ENCODE results near the gene HIVEP2. TPM values are rescaled to one million over a fixed set of nuclear protein-coding genes. Genes with fewer than 3 reads are reported as not detected.
A peak's percentile ranks its signal among the peaks of the same experiment; 100 is the strongest.

Gene HIVEP2
- total and polyA plus RNA-seq, 2 donors (not counting 1 experiment from before 2014, with no cell fraction given) = 5.8 to 31.9 TPM

DNA sequence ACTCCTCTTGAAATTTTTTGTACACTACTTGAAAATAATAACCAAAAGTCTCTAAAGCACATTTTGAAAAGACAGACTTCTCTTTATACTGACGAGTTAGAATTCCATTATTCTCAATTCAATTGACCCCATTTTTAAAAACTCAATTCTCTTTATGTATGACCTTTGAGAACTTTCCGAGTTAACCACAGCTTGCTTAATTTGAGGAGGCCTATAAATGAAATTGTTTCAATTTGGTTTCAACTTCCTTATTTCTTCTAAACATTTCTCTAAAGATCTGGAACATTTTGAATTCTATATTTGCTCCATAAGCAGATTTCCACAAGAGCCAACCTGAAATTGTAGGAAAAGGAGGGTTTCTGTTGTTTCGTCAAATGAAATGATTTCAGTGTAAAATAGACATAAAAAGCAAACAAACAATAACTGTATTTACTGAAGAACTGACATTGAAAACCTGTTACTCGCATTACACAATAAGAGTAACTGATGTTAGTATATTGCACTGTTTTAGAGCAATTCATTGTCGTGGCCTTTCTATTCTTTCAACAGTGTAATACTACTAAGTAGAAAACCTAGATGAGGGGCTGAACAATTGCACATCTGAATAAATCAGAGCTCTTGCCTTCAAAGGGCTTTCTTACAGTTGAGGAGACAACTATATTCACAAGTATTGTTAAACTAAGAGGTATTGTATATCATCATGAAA lies 223.6 kb downstream of the HIVEP2 start:
- Mint-ChIP-seq H3K4me3 (no peak overlapping the region), H3K27ac (no peak overlapping the region), H3K4me1 (peaks cover 16% of the 10 kb centered on the region), H3K9me3 (ENCODE audit: insufficient read depth) (peaks cover 5% of the 10 kb centered on the region), H3K27me3 (no peaks in the 10 kb centered on the region)
- peak overlapping the region; percentile 41 for H3K4me2 ChIP-seq (replicated peaks; ENCODE audit: low read depth, low read length, poor library complexity, severe bottlenecking)
- H3K36me3 ChIP-seq (replicated peaks in 1 of 2; ENCODE audit: control extremely low read depth in 1 of 2, control insufficient read depth in 1 of 2, extremely low read depth in 1 of 2, insufficient read depth in 2 of 2, low read length in 1 of 2) = no peaks in the 10 kb centered on the region
- intact Hi-C loops (cut with micrococcal nuclease) = no loop called here
- DNase-seq = peak; percentile 13
- peaks cover 8 to 15% of the 10 kb centered on the region in 2 donors for H3K4me1 ChIP-seq (ENCODE audit: control insufficient read depth in 2 of 2, insufficient read depth in 2 of 2, low read length in 2 of 2)
- H3K27ac ChIP-seq (ENCODE audit: low read length in 2 of 2) = no peak overlapping the region
- no peak overlapping the region for H3K4me3 ChIP-seq (ENCODE audit: control extremely low read depth in 1 of 5, extremely low read depth in 1 of 5, insufficient read depth in 1 of 5, low read depth in 2 of 5, low read length in 4 of 5)
- ChIA-PET POLR2A (no interaction called here), CTCF (no interaction called here)
- no peaks in the 10 kb centered on the region for H4K20me1 ChIP-seq (ENCODE audit: control insufficient read depth, insufficient read depth, low read length, poor library complexity, severe bottlenecking)
- H2AFZ ChIP-seq (ENCODE audit: insufficient read depth, low read depth, low read length, poor library complexity, severe bottlenecking) = no peak overlapping the region
- H3K9ac ChIP-seq (ENCODE audit: low read length) = no peak overlapping the region
- H3K27me3 ChIP-seq (replicated peaks in 1 of 4; ENCODE audit: control extremely low read depth in 1 of 4, control insufficient read depth in 3 of 4, insufficient read depth in 4 of 4, low read length in 3 of 4) = no peaks in the 10 kb centered on the region
- ATAC-seq (ENCODE audit: low read depth) = no peak
- TF ChIP-seq, protein P1, sequence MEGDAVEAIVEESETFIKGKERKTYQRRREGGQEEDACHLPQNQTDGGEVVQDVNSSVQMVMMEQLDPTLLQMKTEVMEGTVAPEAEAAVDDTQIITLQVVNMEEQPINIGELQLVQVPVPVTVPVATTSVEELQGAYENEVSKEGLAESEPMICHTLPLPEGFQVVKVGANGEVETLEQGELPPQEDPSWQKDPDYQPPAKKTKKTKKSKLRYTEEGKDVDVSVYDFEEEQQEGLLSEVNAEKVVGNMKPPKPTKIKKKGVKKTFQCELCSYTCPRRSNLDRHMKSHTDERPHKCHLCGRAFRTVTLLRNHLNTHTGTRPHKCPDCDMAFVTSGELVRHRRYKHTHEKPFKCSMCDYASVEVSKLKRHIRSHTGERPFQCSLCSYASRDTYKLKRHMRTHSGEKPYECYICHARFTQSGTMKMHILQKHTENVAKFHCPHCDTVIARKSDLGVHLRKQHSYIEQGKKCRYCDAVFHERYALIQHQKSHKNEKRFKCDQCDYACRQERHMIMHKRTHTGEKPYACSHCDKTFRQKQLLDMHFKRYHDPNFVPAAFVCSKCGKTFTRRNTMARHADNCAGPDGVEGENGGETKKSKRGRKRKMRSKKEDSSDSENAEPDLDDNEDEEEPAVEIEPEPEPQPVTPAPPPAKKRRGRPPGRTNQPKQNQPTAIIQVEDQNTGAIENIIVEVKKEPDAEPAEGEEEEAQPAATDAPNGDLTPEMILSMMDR (IDR thresholded peaks at IDR 0.05) = no peak
- TF ChIP-seq EZH2 (IDR thresholded peaks at IDR 0.05; ENCODE audit: borderline replicate concordance, insufficient read depth, low read depth, low read length, poor library complexity, severe bottlenecking) = no peak
- no CpG with 5 or more reads among the region's 5 CpGs for WGBS (ENCODE audit: insufficient coverage)
- H3K9me3 ChIP-seq (ENCODE audit: control extremely low read depth in 1 of 3, control insufficient read depth in 2 of 3, insufficient read depth in 1 of 3, low read length in 2 of 3) = peaks cover 2 to 18% (median 4%) of the 10 kb centered on the region in 3 donors
- no peaks in the 10 kb centered on the region for H3K79me2 ChIP-seq (ENCODE audit: control insufficient read depth, insufficient read depth, low read length)

GRCh38 chr6:142718667-142719191 lies 226.2 kb downstream of the HIVEP2 start:
- TF ChIP-seq, protein P1 (IDR thresholded peaks at IDR 0.05) = no peak
- TF ChIP-seq EZH2 (IDR thresholded peaks at IDR 0.05; ENCODE audit: borderline replicate concordance, insufficient read depth, low read depth, low read length, poor library complexity, severe bottlenecking) = no peak
- Histone ChIP-seq H3K27me3 (replicated peaks in 1 of 4; ENCODE audit: control extremely low read depth in 1 of 4, control insufficient read depth in 3 of 4, insufficient read depth in 4 of 4, low read length in 3 of 4) (no peaks in the 10 kb centered on the region), H3K4me3 (ENCODE audit: control extremely low read depth in 1 of 5, extremely low read depth in 1 of 5, insufficient read depth in 1 of 5, low read depth in 2 of 5, low read length in 4 of 5) (no peak overlapping the region), H3K79me2 (ENCODE audit: control insufficient read depth, insufficient read depth, low read length) (no peaks in the 10 kb centered on the region), H3K36me3 (replicated peaks in 1 of 2; ENCODE audit: control extremely low read depth in 1 of 2, control insufficient read depth in 1 of 2, extremely low read depth in 1 of 2, insufficient read depth in 2 of 2, low read length in 1 of 2) (no peaks in the 10 kb centered on the region), H3K27ac (ENCODE audit: low read length in 2 of 2) (no peak overlapping the region), H3K4me1 (ENCODE audit: control insufficient read depth in 2 of 2, insufficient read depth in 2 of 2, low read length in 2 of 2) (peaks cover 22 to 29% of the 10 kb centered on the region in 2 donors), H3K4me2 (replicated peaks; ENCODE audit: low read depth, low read length, poor library complexity, severe bottlenecking) (no peak overlapping the region), H3K9me3 (ENCODE audit: control extremely low read depth in 1 of 3, control insufficient read depth in 2 of 3, insufficient read depth in 1 of 3, low read length in 2 of 3) (peaks cover 2 to 18% (median 4%) of the 10 kb centered on the region in 3 donors), H2AFZ (ENCODE audit: insufficient read depth, low read depth, low read length, poor library complexity, severe bottlenecking) (no peak overlapping the region), H4K20me1 (ENCODE audit: control insufficient read depth, insufficient read depth, low read length, poor library complexity, severe bottlenecking) (no peaks in the 10 kb centered on the region), H3K9ac (ENCODE audit: low read length) (no peak overlapping the region)
- DNase-seq (no peak), ATAC-seq (ENCODE audit: low read depth) (no peak)
- POLR2A ChIA-PET = no interaction called here
- H3K9me3 Mint-ChIP-seq (ENCODE audit: insufficient read depth) = peaks cover 5% of the 10 kb centered on the region
- CTCF ChIA-PET = no interaction called here
- no peak overlapping the region for H3K27ac Mint-ChIP-seq
- intact Hi-C loops (cut with micrococcal nuclease) = no loop called here
- H3K4me3 Mint-ChIP-seq = no peak overlapping the region
- no peaks in the 10 kb centered on the region for H3K27me3 Mint-ChIP-seq
- peaks cover 28% of the 10 kb centered on the region for H3K4me1 Mint-ChIP-seq
